Prostate gland (tissue), 2 donors: ENCODE measurements around the gene STARD10.

Experiments used
- POLR2A ChIP-seq: fragments of 450-650 bp; IDR thresholded peaks from one replicate; pipeline ENCODE4 v1.6.1; 2016; ENCODE audit warnings: antibody characterized with exemption, mild to moderate bottlenecking
- POLR2AphosphoS5 ChIP-seq: sonication (generic); formaldehyde crosslinking; IDR thresholded peaks from one replicate; pipeline ENCODE4 v1.6.1; 2017; ENCODE audit warnings: antibody characterized with exemption
- TF ChIP-seq, protein P1 (sequence below), 4 experiments: fragments of 200-600 bp in 2 of 4; fragments of 450-650 bp in 2 of 4; sonication (generic) in 2 of 4; IDR thresholded peaks; 1 replicate in 3 of 4; 2 replicates in 1 of 4; pipeline ENCODE4 v1.5.1; 2016 to 2019; ENCODE audit warnings: antibody characterized with exemption in 4 of 4, mild to moderate bottlenecking in 2 of 4, moderate library complexity in 2 of 4

DNA sequence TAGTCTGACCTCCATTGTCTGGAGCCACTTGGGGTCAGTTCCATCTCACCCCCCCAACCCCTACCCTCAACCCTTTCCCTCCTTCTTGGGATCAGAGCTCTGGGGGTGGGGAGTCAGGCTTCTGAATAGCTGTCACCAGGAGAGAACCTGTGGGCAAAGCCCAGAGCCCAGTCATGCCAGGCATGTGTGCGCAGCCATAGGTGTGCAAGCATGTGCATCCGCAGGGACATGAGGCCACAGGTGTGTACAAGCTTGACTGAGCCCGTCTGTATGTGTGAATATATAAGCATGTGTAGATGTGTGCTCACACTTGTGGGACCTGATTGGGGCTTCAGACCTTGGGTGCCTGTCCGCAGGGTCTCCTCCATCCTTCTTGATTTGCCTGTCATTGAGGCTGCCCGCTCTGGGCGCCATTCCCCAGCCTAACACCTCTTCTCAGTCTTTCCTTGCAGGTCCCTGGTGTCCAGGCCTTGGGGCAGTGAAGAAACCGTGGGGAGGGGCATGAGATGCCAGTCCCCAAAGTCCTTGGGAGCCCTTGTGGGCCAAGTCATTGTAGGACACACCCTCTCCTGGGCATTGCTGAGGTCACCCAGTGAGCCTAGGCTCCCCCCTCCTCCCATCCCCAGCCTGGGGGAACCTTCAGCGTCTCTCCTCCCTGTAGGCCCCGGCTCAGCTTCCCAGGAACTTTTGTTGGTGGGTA lies 29.4 kb upstream of the STARD10 start:
- TF ChIP-seq POLR2A (no peak), POLR2AphosphoS5 (no peak)
- TF ChIP-seq, protein P1, sequence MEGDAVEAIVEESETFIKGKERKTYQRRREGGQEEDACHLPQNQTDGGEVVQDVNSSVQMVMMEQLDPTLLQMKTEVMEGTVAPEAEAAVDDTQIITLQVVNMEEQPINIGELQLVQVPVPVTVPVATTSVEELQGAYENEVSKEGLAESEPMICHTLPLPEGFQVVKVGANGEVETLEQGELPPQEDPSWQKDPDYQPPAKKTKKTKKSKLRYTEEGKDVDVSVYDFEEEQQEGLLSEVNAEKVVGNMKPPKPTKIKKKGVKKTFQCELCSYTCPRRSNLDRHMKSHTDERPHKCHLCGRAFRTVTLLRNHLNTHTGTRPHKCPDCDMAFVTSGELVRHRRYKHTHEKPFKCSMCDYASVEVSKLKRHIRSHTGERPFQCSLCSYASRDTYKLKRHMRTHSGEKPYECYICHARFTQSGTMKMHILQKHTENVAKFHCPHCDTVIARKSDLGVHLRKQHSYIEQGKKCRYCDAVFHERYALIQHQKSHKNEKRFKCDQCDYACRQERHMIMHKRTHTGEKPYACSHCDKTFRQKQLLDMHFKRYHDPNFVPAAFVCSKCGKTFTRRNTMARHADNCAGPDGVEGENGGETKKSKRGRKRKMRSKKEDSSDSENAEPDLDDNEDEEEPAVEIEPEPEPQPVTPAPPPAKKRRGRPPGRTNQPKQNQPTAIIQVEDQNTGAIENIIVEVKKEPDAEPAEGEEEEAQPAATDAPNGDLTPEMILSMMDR (IDR thresholded peaks at IDR 0.05) = no peak
